Measurements from ENCODE around the gene MEX3A. TPM values are rescaled to one million over a fixed set of nuclear protein-coding genes. Genes with fewer than 3 reads are reported as not detected.

Gene MEX3A
- total and polyA plus RNA-seq, 4 donors, result 0.26 to 8.1 (median 1.1) TPM

DNA sequence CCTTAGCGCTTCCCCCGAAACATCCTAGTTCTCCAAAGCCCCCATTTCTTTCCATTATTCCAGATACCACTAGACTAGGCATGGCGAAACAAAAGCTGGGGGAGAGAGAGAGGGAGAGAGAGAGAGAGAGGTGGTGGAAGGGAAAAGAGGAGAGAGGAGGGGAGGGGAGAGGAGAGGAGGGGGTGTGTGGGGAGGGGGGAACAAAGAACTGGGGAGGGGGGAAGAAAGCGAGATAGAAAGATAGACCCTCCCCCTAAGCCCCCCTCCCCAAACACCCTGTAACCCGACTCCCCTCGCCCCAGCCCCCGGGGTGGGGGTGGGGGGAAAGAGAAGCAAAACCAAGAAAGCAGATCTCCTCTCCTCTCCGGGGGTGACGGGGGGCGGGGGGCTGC lies 352 bp downstream of the MEX3A start:
- H3K4me3 ChIP-seq, result no peak overlapping the region
- H3K36me3 ChIP-seq (ENCODE audit: control insufficient read depth in 4 of 4, insufficient read depth in 4 of 4, low read length in 4 of 4), result peaks cover 0 to 10% (median 0%) of the 10 kb centered on the region in 4 donors
- ATAC-seq (ENCODE audit: insufficient read depth, low FRiP score) (no peak), DNase-seq (peak in 1 of 3 donors; percentile 85)
- TF ChIP-seq, protein P1, sequence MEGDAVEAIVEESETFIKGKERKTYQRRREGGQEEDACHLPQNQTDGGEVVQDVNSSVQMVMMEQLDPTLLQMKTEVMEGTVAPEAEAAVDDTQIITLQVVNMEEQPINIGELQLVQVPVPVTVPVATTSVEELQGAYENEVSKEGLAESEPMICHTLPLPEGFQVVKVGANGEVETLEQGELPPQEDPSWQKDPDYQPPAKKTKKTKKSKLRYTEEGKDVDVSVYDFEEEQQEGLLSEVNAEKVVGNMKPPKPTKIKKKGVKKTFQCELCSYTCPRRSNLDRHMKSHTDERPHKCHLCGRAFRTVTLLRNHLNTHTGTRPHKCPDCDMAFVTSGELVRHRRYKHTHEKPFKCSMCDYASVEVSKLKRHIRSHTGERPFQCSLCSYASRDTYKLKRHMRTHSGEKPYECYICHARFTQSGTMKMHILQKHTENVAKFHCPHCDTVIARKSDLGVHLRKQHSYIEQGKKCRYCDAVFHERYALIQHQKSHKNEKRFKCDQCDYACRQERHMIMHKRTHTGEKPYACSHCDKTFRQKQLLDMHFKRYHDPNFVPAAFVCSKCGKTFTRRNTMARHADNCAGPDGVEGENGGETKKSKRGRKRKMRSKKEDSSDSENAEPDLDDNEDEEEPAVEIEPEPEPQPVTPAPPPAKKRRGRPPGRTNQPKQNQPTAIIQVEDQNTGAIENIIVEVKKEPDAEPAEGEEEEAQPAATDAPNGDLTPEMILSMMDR (IDR thresholded peaks at IDR 0.05; ENCODE audit: control extremely low read depth, extremely low read depth), result no peak
- H3K4me1 ChIP-seq (ENCODE audit: control insufficient read depth in 5 of 5, insufficient read depth in 5 of 5, low read length in 5 of 5), result peaks cover 0 to 51% (median 19%) of the 10 kb centered on the region in 5 donors
- peak overlapping the region in 1 of 2 donors; percentile 67 for H3K9ac ChIP-seq (ENCODE audit: insufficient read depth in 1 of 2, low read length in 2 of 2)
- H3K9me3 ChIP-seq (ENCODE audit: control insufficient read depth in 4 of 4, insufficient read depth in 3 of 4, low read length in 3 of 4), result no peaks in the 10 kb centered on the region
- no peaks in the 10 kb centered on the region for H3K27me3 ChIP-seq (ENCODE audit: control insufficient read depth in 3 of 3, insufficient read depth in 3 of 3, low read length in 2 of 3)
- no peak overlapping the region for H3K27ac ChIP-seq (ENCODE audit: low read depth in 1 of 2, low read length in 1 of 2)
- WGBS, 2 donors, result 0 to 1% methylated on average over 3 to 10 of the region's 10 CpGs

- Histone ChIP-seq H3K27me3 (ENCODE audit: control insufficient read depth in 3 of 3, insufficient read depth in 3 of 3, low read length in 2 of 3) (no peaks in the 10 kb centered on the region), H3K9me3 (ENCODE audit: control insufficient read depth in 4 of 4, insufficient read depth in 3 of 4, low read length in 3 of 4) (no peaks in the 10 kb centered on the region), H3K4me1 (ENCODE audit: control insufficient read depth in 5 of 5, insufficient read depth in 5 of 5, low read length in 5 of 5) (peaks cover 0 to 55% (median 19%) of the 10 kb centered on the region in 5 donors), H3K4me3 (no peak overlapping the region), H3K9ac (ENCODE audit: insufficient read depth in 1 of 2, low read length in 2 of 2) (peak overlapping the region; percentile 68 to 80), H3K27ac (ENCODE audit: low read depth in 1 of 2, low read length in 1 of 2) (no peak overlapping the region), H3K36me3 (ENCODE audit: control insufficient read depth in 4 of 4, insufficient read depth in 4 of 4, low read length in 4 of 4) (peaks cover 0 to 13% (median 0%) of the 10 kb centered on the region in 4 donors)
- TF ChIP-seq, protein P1 (IDR thresholded peaks at IDR 0.05; ENCODE audit: control extremely low read depth, extremely low read depth), result no peak
- WGBS, 2 donors, result 5 to 6% methylated on average over 35 to 60 of the region's 61 CpGs
- ATAC-seq (ENCODE audit: insufficient read depth, low FRiP score) (no peak), DNase-seq (peak; percentile 51 to 74 (median 73))
Measured at GRCh38 chr1:156081180-156081916, 917 bp downstream of the MEX3A start.

GRCh38 chr1:156080863-156081179 lies 1.4 kb downstream of the MEX3A start:
- H3K9me3 ChIP-seq (ENCODE audit: control insufficient read depth in 4 of 4, insufficient read depth in 3 of 4, low read length in 3 of 4), result no peaks in the 10 kb centered on the region
- peaks cover 0 to 59% (median 21%) of the 10 kb centered on the region in 5 donors for H3K4me1 ChIP-seq (ENCODE audit: control insufficient read depth in 5 of 5, insufficient read depth in 5 of 5, low read length in 5 of 5)
- no peak overlapping the region for H3K27ac ChIP-seq (ENCODE audit: low read depth in 1 of 2, low read length in 1 of 2)
- ATAC-seq (ENCODE audit: insufficient read depth, low FRiP score) (no peak), DNase-seq (peak in 2 of 3 donors; percentile 54 to 67)
- no peaks in the 10 kb centered on the region for H3K27me3 ChIP-seq (ENCODE audit: control insufficient read depth in 3 of 3, insufficient read depth in 3 of 3, low read length in 2 of 3)
- H3K9ac ChIP-seq (ENCODE audit: insufficient read depth in 1 of 2, low read length in 2 of 2), result peak overlapping the region; percentile 68 to 80
- no peak overlapping the region for H3K4me3 ChIP-seq
- H3K36me3 ChIP-seq (ENCODE audit: control insufficient read depth in 4 of 4, insufficient read depth in 4 of 4, low read length in 4 of 4), result peaks cover 0 to 17% (median 2%) of the 10 kb centered on the region in 4 donors
- TF ChIP-seq, protein P1 (IDR thresholded peaks at IDR 0.05; ENCODE audit: control extremely low read depth, extremely low read depth), result no peak
- WGBS, 2 donors, result 61 to 66% methylated on average over 4 of the region's 4 CpGs
